ENCODE results near the gene OR5H2. TPM values are rescaled to one million over a fixed set of nuclear protein-coding genes. Genes with fewer than 3 reads are reported as not detected.

Gene OR5H2
- total and polyA plus RNA-seq, 10 of the 15 experiments (the other 5 are each of a cell fraction or from before 2014, with no cell fraction given), result 1.7 TPM; not detected in 9

DNA sequence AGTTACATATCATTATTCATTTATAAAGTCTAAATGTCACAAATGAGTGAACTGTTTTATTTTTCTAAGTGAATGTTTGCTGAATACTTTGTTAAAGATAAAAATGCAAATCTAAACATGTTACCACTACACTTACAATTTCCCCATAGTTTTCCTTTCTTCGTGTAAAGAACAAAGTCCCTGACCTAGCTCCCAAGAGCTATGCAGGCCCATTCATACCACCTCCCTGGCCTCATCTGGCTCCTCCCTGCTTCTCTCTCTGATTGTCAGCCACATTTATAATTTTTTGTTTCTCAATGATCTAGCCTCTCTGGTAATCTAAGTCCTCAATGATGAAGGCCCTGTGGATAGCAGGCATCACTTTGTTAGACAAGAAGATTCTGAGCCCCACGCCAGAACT, 40.4 kb downstream of the OR5H2 start:
- H3K27ac ChIP-seq (ENCODE audit: control insufficient read depth, insufficient read depth), result no peak overlapping the region
- no peak overlapping the region for H3K4me2 ChIP-seq (ENCODE audit: control insufficient read depth, insufficient read depth)
- H3K79me2 ChIP-seq (ENCODE audit: control insufficient read depth, insufficient read depth, low read length), result no peaks in the 10 kb centered on the region
- SMC1A ChIA-PET (ENCODE audit: uncharacterized antibody, unreplicated experiment), result no interaction called here
- POLR2A ChIA-PET, result no interaction called here
- ATAC-seq (no peak), FAIRE-seq (no peak), DNase-seq (ENCODE audit: low read depth, low spot score) (no peak)
- no peaks in the 10 kb centered on the region for H3K9me3 ChIP-seq (replicated peaks; ENCODE audit: control insufficient read depth, insufficient read depth, low read length)
- H3K36me3 ChIP-seq (ENCODE audit: control insufficient read depth in 2 of 2, insufficient read depth in 2 of 2, low read length in 1 of 2), result no peaks in the 10 kb centered on the region
- 20% methylated on average over 2 of the region's 2 CpGs for WGBS (ENCODE audit: insufficient coverage, insufficient replicate concordance, low lambda C conversion rate, missing lambda C conversion rate)
- H3K4me3 ChIP-seq, result no peak overlapping the region
- BruUV-seq (replicated peaks), result no TSS peak
- in situ Hi-C loops (cut with MboI), result no loop called here
- H3K9ac ChIP-seq (ENCODE audit: control insufficient read depth, insufficient read depth, low read length), result no peak overlapping the region
- CTCF ChIA-PET, result no interaction called here
- RAD21 ChIA-PET (ENCODE audit: unreplicated experiment), result no interaction called here
- H2AFZ ChIP-seq (ENCODE audit: control insufficient read depth, low read depth, low read length), result no peak overlapping the region
- no peak for TF ChIP-seq BMI1 (IDR thresholded peaks at IDR 0.05; ENCODE audit: borderline replicate concordance)
- TF ChIP-seq, protein P1, sequence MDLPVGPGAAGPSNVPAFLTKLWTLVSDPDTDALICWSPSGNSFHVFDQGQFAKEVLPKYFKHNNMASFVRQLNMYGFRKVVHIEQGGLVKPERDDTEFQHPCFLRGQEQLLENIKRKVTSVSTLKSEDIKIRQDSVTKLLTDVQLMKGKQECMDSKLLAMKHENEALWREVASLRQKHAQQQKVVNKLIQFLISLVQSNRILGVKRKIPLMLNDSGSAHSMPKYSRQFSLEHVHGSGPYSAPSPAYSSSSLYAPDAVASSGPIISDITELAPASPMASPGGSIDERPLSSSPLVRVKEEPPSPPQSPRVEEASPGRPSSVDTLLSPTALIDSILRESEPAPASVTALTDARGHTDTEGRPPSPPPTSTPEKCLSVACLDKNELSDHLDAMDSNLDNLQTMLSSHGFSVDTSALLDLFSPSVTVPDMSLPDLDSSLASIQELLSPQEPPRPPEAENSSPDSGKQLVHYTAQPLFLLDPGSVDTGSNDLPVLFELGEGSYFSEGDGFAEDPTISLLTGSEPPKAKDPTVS (IDR thresholded peaks at IDR 0.05; ENCODE audit: low read depth, low read length), result no peak
- TF ChIP-seq, protein P2, sequence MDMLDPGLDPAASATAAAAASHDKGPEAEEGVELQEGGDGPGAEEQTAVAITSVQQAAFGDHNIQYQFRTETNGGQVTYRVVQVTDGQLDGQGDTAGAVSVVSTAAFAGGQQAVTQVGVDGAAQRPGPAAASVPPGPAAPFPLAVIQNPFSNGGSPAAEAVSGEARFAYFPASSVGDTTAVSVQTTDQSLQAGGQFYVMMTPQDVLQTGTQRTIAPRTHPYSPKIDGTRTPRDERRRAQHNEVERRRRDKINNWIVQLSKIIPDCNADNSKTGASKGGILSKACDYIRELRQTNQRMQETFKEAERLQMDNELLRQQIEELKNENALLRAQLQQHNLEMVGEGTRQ (IDR thresholded peaks at IDR 0.05; ENCODE audit: borderline replicate concordance, low read depth, low read length), result no peak
- TF ChIP-seq SREBF1 (IDR thresholded peaks at IDR 0.05; ENCODE audit: low read length), result no peak
- TF ChIP-seq, protein P3, sequence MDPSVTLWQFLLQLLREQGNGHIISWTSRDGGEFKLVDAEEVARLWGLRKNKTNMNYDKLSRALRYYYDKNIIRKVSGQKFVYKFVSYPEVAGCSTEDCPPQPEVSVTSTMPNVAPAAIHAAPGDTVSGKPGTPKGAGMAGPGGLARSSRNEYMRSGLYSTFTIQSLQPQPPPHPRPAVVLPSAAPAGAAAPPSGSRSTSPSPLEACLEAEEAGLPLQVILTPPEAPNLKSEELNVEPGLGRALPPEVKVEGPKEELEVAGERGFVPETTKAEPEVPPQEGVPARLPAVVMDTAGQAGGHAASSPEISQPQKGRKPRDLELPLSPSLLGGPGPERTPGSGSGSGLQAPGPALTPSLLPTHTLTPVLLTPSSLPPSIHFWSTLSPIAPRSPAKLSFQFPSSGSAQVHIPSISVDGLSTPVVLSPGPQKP (IDR thresholded peaks at IDR 0.05; ENCODE audit: low read depth, low read length), result no peak
- TF ChIP-seq EGR1 (IDR thresholded peaks at IDR 0.05; ENCODE audit: borderline replicate concordance in 1 of 2, low read depth in 2 of 2, low read length in 2 of 2), result no peak
- TF ChIP-seq TBL1XR1 (IDR thresholded peaks at IDR 0.05; ENCODE audit: low read depth, low read length), result no peak
- no peak for TF ChIP-seq HCFC1 (IDR thresholded peaks at IDR 0.05; ENCODE audit: low read length)
- TF ChIP-seq NBN (IDR thresholded peaks at IDR 0.05), result no peak
- TF ChIP-seq SP1 (IDR thresholded peaks at IDR 0.05; ENCODE audit: low read depth, low read length), result no peak
- TF ChIP-seq TAF1 (IDR thresholded peaks at IDR 0.05; ENCODE audit: borderline replicate concordance, low read depth, low read length), result no peak
- no peak for TF ChIP-seq ZNF24 (IDR thresholded peaks at IDR 0.05)
- TF ChIP-seq FOS (IDR thresholded peaks at IDR 0.05; ENCODE audit: borderline replicate concordance, extremely low read depth, insufficient read length), result no peak
- no peak for TF ChIP-seq SMC3 (IDR thresholded peaks at IDR 0.05; ENCODE audit: borderline replicate concordance, low read length)
- TF ChIP-seq JUND (IDR thresholded peaks at IDR 0.05; ENCODE audit: low read depth, low read length), result no peak
- no peaks in the 10 kb centered on the region for H4K20me1 ChIP-seq (ENCODE audit: control insufficient read depth, insufficient read depth)
- peaks cover 5% of the 10 kb centered on the region for H3K4me1 ChIP-seq (ENCODE audit: control insufficient read depth, insufficient read depth, low read length)
- intact Hi-C loops (cut with micrococcal nuclease; ENCODE audit: unreplicated experiment), result no loop called here
- H3K27me3 ChIP-seq (replicated peaks in 1 of 2; ENCODE audit: control insufficient read depth in 2 of 2, insufficient read depth in 2 of 2, low read length in 1 of 2), result no peaks in the 10 kb centered on the region

All from GM12878 (cell line).